Measurements from ENCODE around the gene BDKRB1. TPM values are rescaled to one million over a fixed set of nuclear protein-coding genes. Genes with fewer than 3 reads are reported as not detected.

BDKRB1 gene
- total RNA-seq, 1 donor from 2014 or later: 0.20 TPM

GRCh38 chr14:96272777-96273473, 16.9 kb downstream of the BDKRB1 start:
- Histone ChIP-seq H3K4me2 (ENCODE audit: low read length) (no peak overlapping the region), H3K79me2 (ENCODE audit: insufficient read depth, low read length) (no peaks in the 10 kb centered on the region), H3K4me1 (ENCODE audit: insufficient read depth, low read length) (peaks cover 25% of the 10 kb centered on the region), H4K20me1 (ENCODE audit: insufficient read depth, low read length) (no peaks in the 10 kb centered on the region), H3K4me3 (ENCODE audit: insufficient read depth, low read depth, low read length) (no peak overlapping the region), H3K9ac (ENCODE audit: low read length) (no peak overlapping the region), H3K36me3 (ENCODE audit: insufficient read depth, low read length) (no peaks in the 10 kb centered on the region), H3K27me3 (ENCODE audit: insufficient read depth, low read length) (no peaks in the 10 kb centered on the region), H3K9me3 (ENCODE audit: insufficient read depth, low read depth, low read length) (peaks cover 3% of the 10 kb centered on the region), H2AFZ (ENCODE audit: low read depth, low read length) (no peak overlapping the region), H3K27ac (ENCODE audit: low read depth, low read length) (no peak overlapping the region)
- Mint-ChIP-seq H3K27ac (ENCODE audit: unreplicated experiment) (peak overlapping the region; percentile 56), H3K4me3 (ENCODE audit: unreplicated experiment) (no peak overlapping the region), H3K36me3 (ENCODE audit: low read depth, unreplicated experiment) (peaks cover 1% of the 10 kb centered on the region), H3K4me1 (ENCODE audit: low read depth, unreplicated experiment) (peaks cover 18% of the 10 kb centered on the region), H3K27me3 (ENCODE audit: low read depth, unreplicated experiment) (peaks cover 6% of the 10 kb centered on the region), H3K9me3 (ENCODE audit: unreplicated experiment) (peaks cover 6% of the 10 kb centered on the region)
- DNase-seq (ENCODE audit: low read depth): peak; percentile 63
- TF ChIP-seq CTCF (IDR thresholded peaks at IDR 0.05; ENCODE audit: insufficient read depth, low read depth, low read length): no peak
- no peak for TF ChIP-seq EZH2 (IDR thresholded peaks at IDR 0.05; ENCODE audit: insufficient read depth, low read length)
- FAIRE-seq: no peak

GRCh38 chr14:96273629-96274028, 17.6 kb downstream of the BDKRB1 start:
- no peak overlapping the region for H2AFZ ChIP-seq (ENCODE audit: low read depth, low read length)
- peaks cover 1% of the 10 kb centered on the region for H3K36me3 Mint-ChIP-seq (ENCODE audit: low read depth, unreplicated experiment)
- peaks cover 18% of the 10 kb centered on the region for H3K4me1 Mint-ChIP-seq (ENCODE audit: low read depth, unreplicated experiment)
- H3K9me3 ChIP-seq (ENCODE audit: insufficient read depth, low read depth, low read length): peaks cover 4% of the 10 kb centered on the region
- H3K4me1 ChIP-seq (ENCODE audit: insufficient read depth, low read length): peaks cover 22% of the 10 kb centered on the region
- FAIRE-seq (no peak), DNase-seq (ENCODE audit: low read depth) (no peak)
- H3K4me3 ChIP-seq (ENCODE audit: insufficient read depth, low read depth, low read length): no peak overlapping the region
- no peaks in the 10 kb centered on the region for H4K20me1 ChIP-seq (ENCODE audit: insufficient read depth, low read length)
- H3K36me3 ChIP-seq (ENCODE audit: insufficient read depth, low read length): no peaks in the 10 kb centered on the region
- no peak overlapping the region for H3K27ac Mint-ChIP-seq (ENCODE audit: unreplicated experiment)
- no peaks in the 10 kb centered on the region for H3K27me3 ChIP-seq (ENCODE audit: insufficient read depth, low read length)
- H3K4me3 Mint-ChIP-seq (ENCODE audit: unreplicated experiment): no peak overlapping the region
- H3K9ac ChIP-seq (ENCODE audit: low read length): no peak overlapping the region
- no peak overlapping the region for H3K4me2 ChIP-seq (ENCODE audit: low read length)
- no peak overlapping the region for H3K27ac ChIP-seq (ENCODE audit: low read depth, low read length)
- H3K9me3 Mint-ChIP-seq (ENCODE audit: unreplicated experiment): peaks cover 8% of the 10 kb centered on the region
- peaks cover 6% of the 10 kb centered on the region for H3K27me3 Mint-ChIP-seq (ENCODE audit: low read depth, unreplicated experiment)
- no peaks in the 10 kb centered on the region for H3K79me2 ChIP-seq (ENCODE audit: insufficient read depth, low read length)
- TF ChIP-seq CTCF (IDR thresholded peaks at IDR 0.05; ENCODE audit: insufficient read depth, low read depth, low read length) (no peak), EZH2 (IDR thresholded peaks at IDR 0.05; ENCODE audit: insufficient read depth, low read length) (no peak)

GRCh38 chr14:96274122-96274521, 18.1 kb downstream of the BDKRB1 start:
- Histone ChIP-seq H3K9ac (ENCODE audit: low read length) (no peak overlapping the region), H3K4me3 (ENCODE audit: insufficient read depth, low read depth, low read length) (no peak overlapping the region), H3K36me3 (ENCODE audit: insufficient read depth, low read length) (no peaks in the 10 kb centered on the region), H3K4me1 (ENCODE audit: insufficient read depth, low read length) (peaks cover 17% of the 10 kb centered on the region), H3K27me3 (ENCODE audit: insufficient read depth, low read length) (no peaks in the 10 kb centered on the region), H3K9me3 (ENCODE audit: insufficient read depth, low read depth, low read length) (peaks cover 4% of the 10 kb centered on the region), H3K4me2 (ENCODE audit: low read length) (no peak overlapping the region), H3K79me2 (ENCODE audit: insufficient read depth, low read length) (no peaks in the 10 kb centered on the region), H4K20me1 (ENCODE audit: insufficient read depth, low read length) (no peaks in the 10 kb centered on the region), H2AFZ (ENCODE audit: low read depth, low read length) (no peak overlapping the region), H3K27ac (ENCODE audit: low read depth, low read length) (no peak overlapping the region)
- no peak overlapping the region for H3K4me3 Mint-ChIP-seq (ENCODE audit: unreplicated experiment)
- peaks cover 6% of the 10 kb centered on the region for H3K27me3 Mint-ChIP-seq (ENCODE audit: low read depth, unreplicated experiment)
- H3K27ac Mint-ChIP-seq (ENCODE audit: unreplicated experiment): no peak overlapping the region
- peaks cover 18% of the 10 kb centered on the region for H3K4me1 Mint-ChIP-seq (ENCODE audit: low read depth, unreplicated experiment)
- peak; percentile 59 for DNase-seq (ENCODE audit: low read depth)
- no peak for TF ChIP-seq CTCF (IDR thresholded peaks at IDR 0.05; ENCODE audit: insufficient read depth, low read depth, low read length)
- TF ChIP-seq EZH2 (IDR thresholded peaks at IDR 0.05; ENCODE audit: insufficient read depth, low read length): no peak
- peaks cover 11% of the 10 kb centered on the region for H3K9me3 Mint-ChIP-seq (ENCODE audit: unreplicated experiment)
- peaks cover 1% of the 10 kb centered on the region for H3K36me3 Mint-ChIP-seq (ENCODE audit: low read depth, unreplicated experiment)
- FAIRE-seq: no peak
